GM19238 (cell line): ENCODE measurements around the gene RNF123.
"Not testable (repeated sequence)": the region's sequence is repeated elsewhere in the genome, so short reads cannot be mapped to it uniquely, and the experiment has no call there.

Source experiments
- DNase-seq: peaks from one replicate; pipeline ENCODE4 v3.0.0; 2011; ENCODE audit warnings: low spot score; ENCODE audit not compliant: insufficient read length

The RNF123 gene

DNA sequence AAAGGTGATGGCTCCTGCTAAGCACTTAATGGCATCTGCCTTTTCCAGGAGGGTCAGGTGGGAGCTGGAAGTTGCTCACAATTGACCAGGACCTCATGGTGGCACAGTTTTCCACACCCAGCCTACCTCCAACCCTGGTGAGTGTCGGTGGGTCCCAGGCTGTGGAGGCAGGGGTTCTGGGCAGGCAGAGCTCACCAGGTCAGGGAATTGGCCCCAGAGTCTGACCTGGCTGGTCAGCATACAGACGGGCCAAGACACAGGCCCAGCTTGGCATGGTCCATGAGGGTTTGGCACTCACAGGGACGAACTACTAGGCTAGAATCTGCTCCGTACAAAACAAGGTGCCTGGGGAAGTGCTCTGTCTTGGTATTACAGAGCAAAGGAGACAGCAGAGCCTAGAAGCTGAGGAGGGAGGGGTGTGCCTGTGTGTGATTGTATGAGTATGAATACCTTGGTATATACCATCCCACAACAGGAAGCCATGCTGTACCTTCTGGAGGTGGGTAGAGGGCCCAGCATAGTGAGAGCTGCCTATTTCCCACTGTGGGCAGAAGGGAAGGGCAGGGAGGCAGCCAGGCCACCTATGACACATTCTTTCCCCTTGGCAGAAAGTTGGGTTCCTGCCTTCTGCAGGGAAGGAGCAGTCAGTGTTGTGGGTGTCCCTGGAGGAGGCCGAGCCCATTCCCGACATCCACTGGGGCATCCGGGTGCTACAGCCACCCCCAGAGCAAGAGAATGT, 8.7 kb upstream of the RNF123 start:
- DNase-seq: no peak

DNA sequence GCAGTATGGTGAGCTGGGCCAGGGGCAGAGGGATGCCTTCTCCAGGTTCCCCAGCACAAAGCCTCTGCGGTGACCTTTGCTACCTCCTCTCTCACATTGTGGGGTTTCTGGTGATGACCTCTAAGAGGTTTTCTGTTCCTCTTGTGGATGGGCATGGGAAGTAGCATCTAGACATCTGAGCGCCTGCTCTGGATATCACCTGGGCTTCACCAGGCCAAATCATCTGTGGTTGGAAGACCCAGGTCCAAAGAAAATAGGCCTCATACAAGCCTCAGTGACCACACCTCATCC, 8.2 kb upstream of the RNF123 start:
- no peak for DNase-seq

DNA sequence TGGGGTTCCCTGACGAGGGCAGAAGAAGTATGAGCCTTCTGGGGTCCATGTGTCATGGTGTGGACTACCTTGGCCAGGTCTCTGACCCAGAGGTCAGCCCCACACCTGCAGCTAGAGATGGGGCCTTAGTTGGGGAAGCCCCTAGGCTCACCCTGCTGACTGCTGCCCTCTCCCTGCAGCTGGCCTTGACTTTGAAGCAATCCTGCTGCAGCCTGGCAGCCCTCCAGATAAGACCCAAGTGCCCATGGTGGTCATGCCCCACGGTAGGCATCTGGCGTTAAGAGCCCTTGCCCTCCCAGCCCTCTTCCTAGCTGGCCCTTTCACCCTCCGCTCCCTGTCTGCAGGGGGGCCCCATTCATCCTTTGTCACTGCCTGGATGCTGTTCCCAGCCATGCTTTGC, 7.8 kb upstream of the RNF123 start:
- no peak for DNase-seq

DNA sequence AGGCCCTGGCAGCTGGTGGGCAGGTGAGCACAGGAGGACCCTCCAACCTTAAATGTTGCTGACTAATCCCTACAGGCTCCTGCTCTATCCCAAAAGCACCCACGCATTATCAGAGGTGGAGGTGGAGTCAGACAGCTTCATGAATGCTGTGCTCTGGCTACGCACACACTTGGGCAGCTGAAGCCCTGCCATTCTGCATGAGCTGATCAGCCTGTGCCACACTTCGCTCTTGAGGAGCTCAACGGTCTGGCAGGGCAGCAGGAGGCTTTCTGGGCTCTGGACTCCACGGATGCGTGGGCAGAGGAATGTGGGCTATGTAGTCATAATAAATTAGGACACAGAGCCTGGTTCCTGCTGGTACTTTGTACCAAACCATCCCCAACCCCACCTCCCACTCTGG, 6.2 kb upstream of the RNF123 start:
- DNase-seq: no peak

DNA sequence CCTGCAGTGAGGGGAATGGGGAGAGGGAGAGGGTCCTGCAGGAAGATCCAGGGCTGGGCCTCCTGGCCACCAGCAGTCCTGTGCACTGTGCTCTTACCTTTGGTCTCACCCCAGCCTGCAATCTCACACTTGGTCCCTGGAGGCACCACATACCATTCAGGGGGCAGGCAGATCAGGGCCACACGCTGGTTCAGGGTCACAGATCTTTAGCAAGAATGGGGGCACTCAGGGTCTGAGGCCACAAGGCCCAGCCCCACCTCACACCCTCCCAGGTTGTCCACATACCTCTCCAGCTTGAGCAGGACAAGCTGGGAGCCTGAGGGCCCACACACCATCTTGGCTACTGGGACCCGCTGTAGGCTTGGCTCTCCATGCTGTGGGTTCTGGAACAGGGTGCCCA, 4.9 kb upstream of the RNF123 start:
- DNase-seq: not testable (repeated sequence)

DNA sequence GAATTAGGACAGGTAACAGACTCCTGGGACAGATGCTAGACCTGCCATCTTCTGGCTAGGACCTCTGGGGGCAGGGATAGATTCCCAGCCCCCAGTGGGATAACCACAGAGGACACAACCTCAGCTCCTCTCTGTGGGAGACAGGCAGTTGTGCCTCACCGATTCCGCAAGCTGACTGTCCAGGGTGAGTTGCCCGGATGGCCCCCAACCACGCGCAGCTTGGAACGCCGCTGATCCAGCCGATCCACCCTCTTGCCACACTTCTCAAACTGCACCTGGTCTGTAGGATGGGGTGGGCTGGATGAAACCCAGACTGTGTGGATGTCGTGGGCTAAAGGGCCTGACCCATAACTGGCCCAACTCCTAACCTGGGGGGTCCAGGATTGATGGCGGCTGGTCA, 4.3 kb upstream of the RNF123 start:
- not testable (repeated sequence) for DNase-seq

DNA sequence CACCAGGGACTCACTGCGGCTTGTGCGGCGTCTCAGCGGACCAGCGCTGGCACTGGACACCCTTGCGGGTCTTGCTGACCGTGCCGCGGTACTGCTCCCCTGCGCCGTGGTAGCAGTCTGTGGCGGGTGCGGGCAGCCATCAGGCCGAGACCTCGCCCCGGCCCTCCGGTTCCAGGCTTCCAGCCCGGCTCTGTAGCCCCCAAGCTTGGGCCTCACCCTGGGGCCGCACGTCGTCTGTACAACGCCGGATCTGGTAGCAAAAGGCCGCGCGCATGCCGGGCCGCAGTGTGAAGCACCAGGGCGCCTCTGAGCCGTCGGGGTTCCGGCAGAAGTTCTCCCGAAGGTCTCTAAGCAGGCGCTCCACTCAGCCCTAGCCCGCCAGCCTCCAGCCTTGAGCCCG, 3.5 kb upstream of the RNF123 start:
- not testable (repeated sequence) for DNase-seq

DNA sequence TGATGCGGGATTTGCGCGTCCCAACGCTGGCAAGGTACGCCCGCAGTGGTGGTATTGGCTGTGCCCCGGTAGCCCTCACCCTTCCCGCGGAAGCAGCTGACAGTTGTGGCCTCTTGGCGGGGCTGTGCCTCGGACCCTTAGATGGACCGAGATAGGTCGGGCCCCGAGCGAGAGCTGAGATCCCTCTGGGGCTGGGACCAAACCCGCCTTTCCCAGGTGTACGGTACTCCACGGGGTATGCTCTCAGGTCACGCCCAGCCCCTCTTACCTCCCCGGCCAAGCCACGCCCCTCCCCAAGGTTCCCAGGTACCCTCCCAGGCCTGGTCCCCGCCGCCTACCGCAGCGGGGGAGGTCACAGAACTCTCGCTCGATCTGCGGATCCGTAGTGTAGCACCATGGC, 3.0 kb upstream of the RNF123 start:
- not testable (repeated sequence) for DNase-seq

DNA sequence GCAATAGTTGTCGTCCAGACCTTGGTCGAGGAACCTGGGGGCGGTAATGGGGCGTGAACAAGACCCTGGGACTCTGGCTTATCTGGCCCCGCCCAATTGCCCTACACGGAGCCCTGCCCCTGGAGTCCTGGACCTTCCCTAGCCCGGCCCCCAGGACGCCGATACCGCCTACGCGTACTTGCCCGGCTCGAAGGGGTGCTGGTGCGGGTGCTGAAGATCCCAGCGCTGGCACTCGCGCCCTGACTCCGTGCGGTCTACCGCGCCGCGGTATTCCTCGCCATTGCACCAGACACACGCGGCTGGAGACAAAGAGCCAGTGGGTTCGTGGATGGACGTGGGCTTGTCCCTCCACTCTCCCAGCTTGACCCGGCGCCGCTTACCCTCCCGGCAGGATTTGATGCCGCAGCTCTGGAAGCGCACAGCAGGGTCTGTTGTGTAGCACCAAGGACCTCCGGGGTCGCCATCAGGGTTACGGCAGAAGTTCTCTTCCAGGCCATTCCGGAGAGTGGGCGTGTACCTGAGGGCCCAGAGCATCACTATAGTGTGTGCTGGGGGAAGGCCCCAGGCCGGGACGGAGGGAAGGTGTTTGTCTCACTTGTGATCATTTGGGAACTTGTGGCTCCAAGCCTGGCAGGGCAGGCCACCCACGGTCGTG, 2.5 kb upstream of the RNF123 start:
- DNase-seq: not testable (repeated sequence)

DNA sequence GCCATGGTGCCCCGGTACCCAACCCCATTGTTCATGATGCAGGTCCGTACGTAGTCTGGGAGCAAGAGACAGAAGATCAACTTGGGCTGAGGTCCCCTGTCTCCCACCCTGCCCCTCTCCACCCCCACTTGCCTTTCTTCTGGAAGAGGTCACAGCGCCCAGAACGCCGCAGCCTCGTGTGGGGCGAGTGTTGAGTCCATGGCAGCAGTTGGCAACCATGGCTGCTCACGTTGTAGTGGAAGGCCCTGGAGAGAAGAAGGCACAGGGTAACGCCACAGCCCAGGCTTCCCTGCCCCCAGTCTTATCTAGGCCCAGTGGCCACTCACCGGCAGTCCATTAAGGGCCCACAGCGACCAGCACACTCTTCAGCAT, 1.9 kb upstream of the RNF123 start:
- DNase-seq: not testable (repeated sequence)

DNA sequence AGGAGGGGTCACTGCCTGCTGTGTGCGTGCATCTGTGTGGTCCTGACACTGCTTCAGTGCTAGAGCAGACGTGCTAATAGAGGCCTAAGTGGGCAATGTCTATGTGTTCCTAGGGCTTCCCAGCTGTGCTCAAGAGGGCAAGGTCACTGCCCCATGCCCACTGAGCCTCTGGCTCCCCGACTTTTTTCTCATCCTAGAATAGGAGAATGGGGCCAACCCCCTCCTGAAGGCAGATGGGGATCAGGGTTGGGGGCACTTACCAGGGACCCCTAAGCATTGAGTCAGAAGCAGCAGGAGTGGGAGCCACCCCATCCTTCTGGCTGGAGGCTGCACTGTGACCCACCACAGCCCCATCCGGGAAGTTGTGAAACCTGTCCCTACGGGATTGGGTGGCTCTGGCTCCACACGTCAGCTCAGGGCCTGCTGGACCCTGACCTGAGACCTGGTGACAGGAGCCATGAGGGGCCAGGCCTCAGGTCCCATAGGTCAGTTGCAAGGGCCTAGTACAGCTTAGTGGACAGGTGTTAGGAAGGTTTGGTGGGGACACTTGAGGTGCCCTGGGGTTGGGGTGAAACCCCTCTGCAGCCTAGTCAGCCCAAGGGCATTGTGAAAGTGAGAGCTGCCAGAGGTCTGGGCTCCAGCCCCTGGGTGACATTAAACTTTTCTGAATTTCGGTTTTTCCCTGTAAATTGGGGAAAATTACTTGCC, 865 bp upstream of the RNF123 start:
- not testable (repeated sequence) for DNase-seq

DNA sequence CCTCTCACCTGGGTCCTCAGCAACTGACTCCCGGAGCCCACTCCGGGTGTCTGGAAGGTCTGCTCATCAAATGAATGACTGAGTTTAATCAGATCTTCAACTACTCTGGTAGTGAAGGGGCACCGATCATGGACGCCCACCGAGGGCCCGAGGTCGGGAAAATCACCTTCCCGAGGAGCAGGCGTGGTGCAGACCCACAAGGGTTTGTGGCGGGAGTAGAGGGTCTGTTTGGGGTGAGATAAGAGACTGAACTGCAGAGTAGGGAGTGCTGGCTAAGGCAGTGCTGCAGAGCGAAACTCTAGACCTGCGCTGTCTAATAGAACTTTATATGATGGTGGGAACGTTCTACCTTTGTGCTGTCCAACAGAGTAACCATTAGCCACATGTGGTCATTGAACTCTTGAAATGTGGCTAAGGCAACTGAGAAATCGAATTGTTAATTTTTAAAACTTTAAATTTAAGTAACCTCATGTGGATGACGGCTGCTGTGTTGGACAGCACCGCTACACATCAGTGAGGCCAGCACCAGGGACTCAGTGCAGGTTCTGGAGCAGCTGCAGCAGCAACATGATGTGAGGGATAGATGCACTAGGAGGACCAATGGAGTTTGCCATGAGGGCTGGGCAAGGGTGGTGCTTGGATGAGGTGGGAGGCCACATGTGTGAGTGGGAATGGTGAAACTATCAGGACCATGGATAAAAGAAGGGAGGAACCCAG, 709 bp downstream of the RNF123 start:
- DNase-seq: not testable (repeated sequence)

DNA sequence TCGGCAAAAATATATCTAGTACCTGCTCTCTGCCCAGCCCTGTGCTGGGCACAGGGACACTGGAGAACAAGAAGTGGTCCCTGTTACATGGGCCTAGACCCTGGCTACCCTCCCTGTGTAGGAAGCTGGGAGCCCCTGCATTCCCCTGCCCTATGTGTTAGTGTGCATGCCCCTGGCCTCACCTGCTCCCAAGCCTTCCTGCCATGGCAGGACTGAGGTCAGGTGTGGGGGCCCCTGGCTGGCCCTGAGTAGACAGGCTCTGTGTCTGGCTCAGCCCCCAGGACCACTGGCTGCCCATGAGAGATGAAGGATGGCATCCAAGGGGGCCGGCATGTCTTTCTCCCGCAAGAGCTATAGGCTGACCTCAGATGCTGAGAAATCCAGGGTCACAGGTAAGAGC, 1.5 kb downstream of the RNF123 start:
- not testable (repeated sequence) for DNase-seq

DNA sequence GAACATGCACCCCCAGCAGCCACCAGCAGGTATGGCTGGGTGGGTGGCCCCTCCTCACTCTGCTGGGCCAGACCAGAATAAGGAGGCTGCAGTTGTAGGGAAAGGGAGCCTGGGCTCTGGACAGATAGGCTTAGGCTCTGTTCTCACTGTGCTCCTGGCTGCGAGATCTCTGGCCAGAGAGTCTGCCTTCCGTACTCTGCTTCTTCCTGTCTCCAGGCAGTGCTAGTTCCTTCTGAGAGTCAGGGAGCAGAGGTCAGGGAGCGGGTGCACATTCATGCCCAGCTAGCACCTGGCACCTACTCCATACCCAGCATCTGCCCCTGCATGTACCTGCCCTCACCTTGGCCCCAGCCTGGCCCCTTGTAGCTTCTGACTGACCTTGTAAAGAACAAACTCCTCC, 2.1 kb downstream of the RNF123 start:
- DNase-seq: not testable (repeated sequence)

DNA sequence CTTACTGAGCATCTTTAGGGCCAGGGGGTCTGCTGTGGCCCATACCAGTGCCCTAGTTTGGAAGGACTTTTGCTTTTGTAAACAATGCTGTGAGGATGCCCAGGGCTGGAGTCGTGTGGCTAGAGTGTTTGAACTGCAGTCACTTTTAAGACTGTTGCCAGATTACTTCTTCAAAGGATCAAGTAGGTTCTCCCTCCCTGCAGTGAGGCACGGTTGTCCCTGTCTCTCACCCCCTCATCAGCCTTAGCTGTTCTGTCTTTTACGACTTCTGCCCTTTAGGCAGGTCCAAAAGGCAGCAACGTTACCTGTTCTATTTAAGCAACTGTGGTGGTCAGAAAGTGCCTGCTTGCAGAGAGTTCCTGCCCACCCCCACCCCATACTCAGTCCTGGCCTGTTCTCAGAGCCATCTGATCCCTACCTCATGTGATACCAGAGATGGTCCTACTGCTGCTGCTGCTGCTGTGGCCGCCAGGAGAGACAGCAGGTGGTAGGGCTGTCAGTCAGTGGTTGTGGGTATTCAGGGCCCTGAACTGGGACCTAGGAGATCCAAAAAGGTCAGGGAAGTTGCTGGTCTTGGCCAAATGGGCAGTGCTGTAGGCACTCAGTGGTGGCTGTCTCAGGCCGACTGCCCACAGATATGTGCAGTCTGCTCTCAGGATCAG, 5.2 kb downstream of the RNF123 start:
- DNase-seq: not testable (repeated sequence)

DNA sequence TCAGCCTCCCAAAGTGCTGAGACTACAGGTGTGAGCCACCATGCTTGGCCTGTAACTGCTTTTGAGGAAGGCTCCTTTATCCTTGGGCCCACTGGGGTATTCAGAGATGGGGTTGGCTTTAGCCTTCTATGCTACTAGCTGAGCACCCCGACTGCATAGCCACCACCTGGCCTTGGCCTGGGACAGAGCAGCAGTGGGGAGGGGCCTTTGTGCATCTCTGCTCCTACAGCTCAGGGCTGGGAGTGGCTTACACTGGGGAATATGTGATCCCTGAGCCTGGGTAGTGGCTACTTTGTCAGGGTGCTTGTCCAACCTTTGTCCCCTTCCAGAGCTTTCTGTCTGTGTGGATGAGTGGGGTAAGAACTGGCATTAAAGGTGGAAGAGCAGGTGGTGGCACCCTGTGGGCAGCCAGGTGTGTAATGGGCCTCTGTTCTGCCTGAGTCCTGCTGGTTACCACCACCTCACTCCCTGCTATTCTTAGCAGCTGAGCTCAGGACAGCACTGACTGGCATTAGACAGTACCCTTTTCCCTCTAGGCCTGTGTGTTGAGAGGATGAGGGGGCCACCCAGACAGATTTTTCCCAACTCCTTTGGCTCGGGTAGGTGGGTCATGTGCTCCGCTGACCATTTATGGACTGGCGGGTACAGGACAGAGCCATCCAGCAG, 6.1 kb downstream of the RNF123 start:
- DNase-seq: not testable (repeated sequence)

DNA sequence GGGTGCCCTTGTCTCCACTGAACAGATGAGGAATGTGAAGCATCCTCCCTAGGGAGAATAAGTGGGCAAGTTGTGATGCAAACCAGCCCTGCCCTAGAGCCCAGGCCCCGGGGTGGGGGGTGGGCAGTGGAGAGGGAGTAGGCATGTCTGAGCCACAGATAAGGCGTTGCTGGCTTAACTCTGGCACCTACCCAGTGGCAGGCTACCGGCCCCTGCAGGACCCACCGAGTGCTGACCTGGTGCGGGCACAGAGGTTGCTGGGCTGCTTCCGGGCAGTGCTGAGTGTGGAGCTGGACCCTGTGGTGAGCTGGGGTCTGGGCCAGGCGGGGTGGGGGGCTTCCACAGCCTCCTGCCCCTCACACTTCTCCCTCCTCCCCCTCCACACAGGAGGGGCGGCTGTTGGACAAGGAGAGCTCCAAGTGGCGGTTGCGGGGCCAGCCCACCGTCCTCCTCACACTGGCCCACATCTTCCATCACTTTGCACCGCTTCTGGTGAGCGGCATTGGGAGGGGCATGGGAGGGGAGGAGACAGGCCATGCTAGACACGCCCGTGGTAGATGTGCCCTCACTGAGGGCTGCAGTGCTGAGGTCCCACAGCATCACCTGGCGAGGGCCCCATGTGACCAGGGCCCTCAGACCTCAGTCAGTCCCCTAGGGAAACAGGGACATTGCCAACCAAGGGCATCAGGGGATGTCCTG, 10.1 kb downstream of the RNF123 start:
- no peak for DNase-seq

DNA sequence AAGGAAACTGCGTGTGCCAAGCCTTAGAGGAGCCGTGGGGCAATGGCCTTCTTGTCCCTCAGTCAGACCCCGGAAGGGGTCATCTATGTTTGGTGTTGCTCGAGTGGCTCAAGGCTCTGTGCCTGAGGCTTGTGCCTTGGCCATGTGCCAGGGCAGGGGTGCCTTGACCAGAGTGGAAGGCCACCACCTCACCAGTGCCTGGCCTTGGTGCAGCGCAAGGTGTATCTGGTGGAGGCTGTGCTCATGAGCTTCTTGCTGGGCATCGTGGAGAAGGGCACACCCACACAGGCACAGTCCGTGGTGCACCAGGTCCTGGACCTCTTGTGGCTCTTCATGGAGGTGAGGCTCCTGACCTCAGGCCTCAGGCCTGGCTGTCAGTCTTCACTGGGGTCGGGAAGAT, 10.7 kb downstream of the RNF123 start:
- DNase-seq: no peak

DNA sequence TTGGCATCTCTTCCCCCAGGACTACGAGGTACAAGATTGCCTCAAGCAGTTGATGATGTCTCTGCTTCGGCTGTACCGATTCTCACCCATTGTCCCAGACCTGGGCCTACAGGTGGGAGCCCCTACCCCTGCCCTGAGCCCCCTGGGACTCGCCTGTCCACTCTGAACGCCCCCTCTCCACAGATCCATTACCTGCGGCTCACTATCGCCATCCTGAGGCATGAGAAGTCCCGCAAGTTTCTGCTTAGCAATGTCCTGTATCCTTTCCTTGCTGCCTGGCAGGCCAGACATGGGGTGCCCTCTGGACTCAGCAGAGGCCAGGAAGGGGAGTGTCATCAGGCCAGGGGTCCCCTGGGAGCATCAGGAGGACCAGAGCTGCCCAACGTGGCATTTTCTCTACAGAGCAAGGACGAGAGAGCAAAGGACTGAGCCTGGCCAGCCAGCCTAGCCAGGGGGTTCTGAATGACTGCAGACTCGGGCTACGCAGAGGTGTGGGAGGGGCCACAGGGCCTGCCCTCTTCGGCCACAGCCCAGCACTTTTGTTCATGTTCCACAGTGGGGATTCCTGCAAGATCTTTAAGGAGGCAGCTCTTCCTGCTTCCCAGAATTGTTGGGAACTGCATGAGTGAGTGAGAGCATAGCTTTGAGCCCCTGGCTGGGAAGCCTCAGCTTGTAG, 11.2 kb downstream of the RNF123 start:
- DNase-seq: no peak
